Mammary epithelial cell (primary cell): ENCODE results near the gene DLG3.

Experiments used
- EZH2 ChIP-seq: IDR thresholded peaks from 2 replicates; pipeline ENCODE4 v1.6.1; 2012; ENCODE audit warnings: low read length, inconsistent platforms, borderline replicate concordance
- TF ChIP-seq, protein P1 (sequence below), 2 donors: IDR thresholded peaks in 1 of 2; conservative IDR thresholded peaks in 1 of 2; 2 replicates each; pipeline ENCODE4 v1.5.1; 2011 to 2012; ENCODE audit warnings: inconsistent platforms in 2 of 2, low read length in 2 of 2, mild to moderate bottlenecking in 2 of 2, control low read depth in 1 of 2, low read depth in 1 of 2; ENCODE audit not compliant: insufficient read depth in 1 of 2; ENCODE audit errors: extremely low read depth in 1 of 2

DNA sequence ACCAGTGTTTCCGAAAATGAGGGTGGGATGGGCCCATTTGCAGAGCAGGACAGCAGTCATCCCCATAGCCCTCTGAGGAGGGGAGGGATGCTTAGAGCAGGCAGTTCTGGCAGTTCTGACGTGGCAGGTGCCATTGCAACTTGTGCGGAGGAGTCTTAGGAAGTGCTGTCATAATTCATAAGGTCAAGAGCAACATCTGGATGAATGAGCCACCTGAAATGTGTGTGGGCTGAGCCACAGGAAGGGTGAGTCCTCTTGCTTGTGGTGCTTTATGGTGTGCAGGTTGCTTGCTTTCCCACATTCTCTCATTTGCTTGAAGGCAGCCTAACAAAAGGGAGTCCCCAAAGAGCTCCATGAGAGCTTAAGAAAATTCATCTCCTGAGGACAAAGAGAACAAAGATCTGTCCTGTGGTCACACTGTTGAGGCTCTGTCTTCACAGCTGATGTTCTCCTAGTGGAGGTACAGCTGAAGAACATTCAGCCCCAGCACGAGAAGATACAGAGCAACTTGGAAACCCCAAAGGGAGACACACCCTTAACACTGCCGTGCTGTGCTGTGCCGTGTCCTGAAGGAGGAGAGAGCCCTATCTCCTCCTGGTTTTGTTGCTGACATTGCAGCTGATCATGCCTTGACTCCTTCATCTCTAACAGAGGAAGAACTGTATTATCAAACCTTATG is 60.3 kb downstream of the DLG3 start:
- TF ChIP-seq, protein P1, sequence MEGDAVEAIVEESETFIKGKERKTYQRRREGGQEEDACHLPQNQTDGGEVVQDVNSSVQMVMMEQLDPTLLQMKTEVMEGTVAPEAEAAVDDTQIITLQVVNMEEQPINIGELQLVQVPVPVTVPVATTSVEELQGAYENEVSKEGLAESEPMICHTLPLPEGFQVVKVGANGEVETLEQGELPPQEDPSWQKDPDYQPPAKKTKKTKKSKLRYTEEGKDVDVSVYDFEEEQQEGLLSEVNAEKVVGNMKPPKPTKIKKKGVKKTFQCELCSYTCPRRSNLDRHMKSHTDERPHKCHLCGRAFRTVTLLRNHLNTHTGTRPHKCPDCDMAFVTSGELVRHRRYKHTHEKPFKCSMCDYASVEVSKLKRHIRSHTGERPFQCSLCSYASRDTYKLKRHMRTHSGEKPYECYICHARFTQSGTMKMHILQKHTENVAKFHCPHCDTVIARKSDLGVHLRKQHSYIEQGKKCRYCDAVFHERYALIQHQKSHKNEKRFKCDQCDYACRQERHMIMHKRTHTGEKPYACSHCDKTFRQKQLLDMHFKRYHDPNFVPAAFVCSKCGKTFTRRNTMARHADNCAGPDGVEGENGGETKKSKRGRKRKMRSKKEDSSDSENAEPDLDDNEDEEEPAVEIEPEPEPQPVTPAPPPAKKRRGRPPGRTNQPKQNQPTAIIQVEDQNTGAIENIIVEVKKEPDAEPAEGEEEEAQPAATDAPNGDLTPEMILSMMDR (conservative IDR thresholded peaks at IDR 0.05 in 1 of 2, IDR thresholded peaks at IDR 0.05 in 1 of 2; ENCODE audit: extremely low read depth in 1 of 2, insufficient read depth in 1 of 2, low read depth in 1 of 2, low read length in 2 of 2): no peak
- no peak for TF ChIP-seq EZH2
